Thoracic aorta (tissue), 2 donors: ENCODE measurements around the gene INPP5A. TPM values are rescaled to one million over a fixed set of nuclear protein-coding genes. Genes with fewer than 3 reads are reported as not detected.

ENCODE experiments used
- ATAC-seq: fragments of 150-250 bp; one replicate; pipeline ENCODE4 v1.8.0; 2017; ENCODE audit warnings: low read depth; ENCODE audit not compliant: insufficient number of reproducible peaks, low FRiP score
- DNase-seq: peaks from one replicate; pipeline ENCODE4 v3.0.0-alpha.2; 2020; ENCODE audit warnings: low spot score
- H3K27ac ChIP-seq, 2 donors: fragments of 200-600 bp; sonication (generic); 1 replicate in 1 of 2; 2 replicates in 1 of 2; pipeline ENCODE4 v1.5.1; 2016; ENCODE audit warnings: mild to moderate bottlenecking in 2 of 2, moderate library complexity in 2 of 2
- H3K27me3 ChIP-seq: fragments of 200-600 bp; sonication (generic); replicated peaks from 2 replicates; pipeline ENCODE4 v1.6.0; 2016; ENCODE audit warnings: mild to moderate bottlenecking; ENCODE audit not compliant: insufficient read depth
- H3K36me3 ChIP-seq: fragments of 200-600 bp; sonication (generic); one replicate; pipeline ENCODE4 v1.5.1; 2016
- H3K4me1 ChIP-seq, 2 donors: fragments of 200-600 bp; sonication (generic); 1 replicate in 1 of 2; 2 replicates in 1 of 2; pipeline versions ENCODE4 v1.5.1 to v1.6.0; 2016; ENCODE audit warnings: low read depth in 2 of 2, mild to moderate bottlenecking in 1 of 2; ENCODE audit not compliant: control insufficient read depth in 1 of 2
- H3K4me3 ChIP-seq: fragments of 200-600 bp; sonication (generic); 2 replicates; pipeline ENCODE4 v1.5.1; 2016; ENCODE audit warnings: mild to moderate bottlenecking
- H3K9me3 ChIP-seq: fragments of 200-600 bp; sonication (generic); 2 replicates; pipeline ENCODE4 v1.5.1; 2016
- total RNA-seq, 2 donors: library from RNA; depleted of rRNA; stranded (reverse); fragments of >200 nt; gene quantifications; one replicate each; pipeline versions ENCODE4 v1.1.0 to v1.2.3, GENCODE V29; 2016
- TF ChIP-seq, protein P1 (sequence below): fragments of 200-600 bp; sonication (generic); IDR thresholded peaks from one replicate; pipeline ENCODE4 v1.5.1; 2019; ENCODE audit warnings: antibody characterized with exemption

Gene INPP5A
- total RNA-seq, 2 donors from 2014 or later = 120 to 142 TPM

GRCh38 chr10:132657748-132658147, 120.2 kb downstream of the INPP5A start:
- no peaks in the 10 kb centered on the region for H3K4me1 ChIP-seq
- ATAC-seq (no peak), DNase-seq (no peak)

DNA sequence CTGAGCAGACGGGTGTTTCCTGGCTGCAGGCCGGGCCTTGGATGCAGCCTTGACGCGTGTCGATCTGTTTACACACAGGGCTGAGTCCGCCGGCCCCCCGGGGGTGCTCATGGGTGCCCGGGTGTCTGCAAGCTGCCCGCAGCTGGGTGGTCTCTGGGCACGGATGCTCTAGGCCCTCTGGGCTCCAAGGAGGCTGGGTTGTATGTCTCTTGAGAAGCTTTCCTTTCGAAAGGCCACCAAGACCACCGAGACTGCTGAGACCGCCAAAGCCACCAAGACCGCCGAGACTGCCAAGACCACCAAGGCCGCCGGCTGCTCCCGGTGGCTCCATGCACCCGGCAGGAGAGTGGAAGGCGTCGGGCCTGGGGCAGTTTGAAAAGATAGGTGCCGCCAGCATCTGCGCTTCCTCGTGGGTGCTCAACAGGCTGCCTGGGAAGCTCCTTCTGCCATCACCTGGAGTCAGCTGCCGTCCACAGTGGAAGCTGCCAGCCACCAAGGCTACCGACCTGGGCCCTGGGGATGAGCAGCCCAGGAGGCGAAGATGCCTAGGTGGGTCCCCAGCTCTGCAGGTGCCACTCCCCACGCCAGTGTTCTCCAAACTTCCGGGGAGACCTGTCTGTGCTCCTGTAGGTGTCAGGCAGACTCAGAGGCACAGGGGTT, 121.1 kb downstream of the INPP5A start:
- TF ChIP-seq, protein P1, sequence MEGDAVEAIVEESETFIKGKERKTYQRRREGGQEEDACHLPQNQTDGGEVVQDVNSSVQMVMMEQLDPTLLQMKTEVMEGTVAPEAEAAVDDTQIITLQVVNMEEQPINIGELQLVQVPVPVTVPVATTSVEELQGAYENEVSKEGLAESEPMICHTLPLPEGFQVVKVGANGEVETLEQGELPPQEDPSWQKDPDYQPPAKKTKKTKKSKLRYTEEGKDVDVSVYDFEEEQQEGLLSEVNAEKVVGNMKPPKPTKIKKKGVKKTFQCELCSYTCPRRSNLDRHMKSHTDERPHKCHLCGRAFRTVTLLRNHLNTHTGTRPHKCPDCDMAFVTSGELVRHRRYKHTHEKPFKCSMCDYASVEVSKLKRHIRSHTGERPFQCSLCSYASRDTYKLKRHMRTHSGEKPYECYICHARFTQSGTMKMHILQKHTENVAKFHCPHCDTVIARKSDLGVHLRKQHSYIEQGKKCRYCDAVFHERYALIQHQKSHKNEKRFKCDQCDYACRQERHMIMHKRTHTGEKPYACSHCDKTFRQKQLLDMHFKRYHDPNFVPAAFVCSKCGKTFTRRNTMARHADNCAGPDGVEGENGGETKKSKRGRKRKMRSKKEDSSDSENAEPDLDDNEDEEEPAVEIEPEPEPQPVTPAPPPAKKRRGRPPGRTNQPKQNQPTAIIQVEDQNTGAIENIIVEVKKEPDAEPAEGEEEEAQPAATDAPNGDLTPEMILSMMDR = no peak
- H3K4me3 ChIP-seq = no peak overlapping the region
- no peaks in the 10 kb centered on the region for H3K27me3 ChIP-seq
- ATAC-seq = no peak
- H3K4me1 ChIP-seq = no peaks in the 10 kb centered on the region
- DNase-seq = no peak
- no peaks in the 10 kb centered on the region for H3K9me3 ChIP-seq
- no peak overlapping the region for H3K27ac ChIP-seq
- H3K36me3 ChIP-seq = peaks cover 17% of the 10 kb centered on the region

More at GRCh38 chr10:132657748-132658147, 120.2 kb downstream of the INPP5A start:
- H3K36me3 ChIP-seq = peaks cover 23% of the 10 kb centered on the region
- TF ChIP-seq, protein P1 = no peak
- no peaks in the 10 kb centered on the region for H3K9me3 ChIP-seq
- no peak overlapping the region for H3K4me3 ChIP-seq
- no peak overlapping the region for H3K27ac ChIP-seq
- no peaks in the 10 kb centered on the region for H3K27me3 ChIP-seq

DNA sequence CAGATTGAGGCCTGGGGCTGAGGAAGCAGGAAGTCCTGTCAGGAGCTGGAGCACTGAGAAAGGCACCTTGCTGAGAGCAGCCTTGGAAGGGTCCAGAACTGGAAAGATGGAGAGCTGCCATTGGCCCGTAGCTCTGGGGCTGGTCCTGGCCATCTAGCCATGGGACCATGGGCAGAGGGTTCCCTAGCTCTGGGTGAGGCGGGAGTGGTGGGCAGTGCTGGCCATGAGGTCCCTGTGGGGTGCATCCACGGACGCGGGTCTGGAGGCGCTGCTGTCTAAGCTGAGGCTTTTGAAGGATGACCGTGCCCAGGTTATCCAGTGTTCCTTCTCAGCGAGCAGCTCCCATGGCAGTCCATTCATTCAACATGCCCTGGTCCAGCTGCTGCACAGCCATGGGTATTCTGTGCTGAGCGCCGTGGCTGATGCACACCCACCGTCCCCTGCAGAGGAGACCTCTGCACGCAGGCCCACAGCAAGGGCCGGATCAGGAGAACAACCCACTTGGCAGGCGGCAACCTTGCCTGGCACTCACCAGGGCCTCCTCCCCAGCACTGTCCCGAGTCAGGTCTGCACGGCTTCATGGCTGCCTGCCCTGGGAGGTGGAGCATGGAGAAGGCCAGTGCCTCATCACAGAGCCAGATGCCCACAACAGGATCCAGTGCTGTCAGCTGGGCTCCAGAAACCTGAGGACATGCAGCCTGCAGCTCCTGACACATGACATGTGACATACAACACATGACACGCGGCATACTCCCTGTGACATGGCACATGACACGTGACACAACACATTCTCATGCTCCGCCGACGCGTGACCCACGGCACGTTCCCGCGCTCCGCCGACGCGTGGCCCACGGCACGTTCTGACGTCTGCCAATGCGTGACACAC, 121.9 kb downstream of the INPP5A start:
- Histone ChIP-seq H3K4me1 (no peaks in the 10 kb centered on the region), H3K36me3 (peaks cover 17% of the 10 kb centered on the region), H3K9me3 (no peaks in the 10 kb centered on the region), H3K27me3 (no peaks in the 10 kb centered on the region), H3K4me3 (no peak overlapping the region), H3K27ac (no peak overlapping the region)
- ATAC-seq (no peak), DNase-seq (no peak)
- TF ChIP-seq, protein P1 = no peak

- H3K27me3 ChIP-seq = no peaks in the 10 kb centered on the region
- TF ChIP-seq, protein P1 = no peak
- peaks cover 17% of the 10 kb centered on the region for H3K36me3 ChIP-seq
- H3K27ac ChIP-seq = no peak overlapping the region
- H3K4me3 ChIP-seq = no peak overlapping the region
- ATAC-seq (no peak), DNase-seq (no peak)
- no peaks in the 10 kb centered on the region for H3K4me1 ChIP-seq
- no peaks in the 10 kb centered on the region for H3K9me3 ChIP-seq
Observed at GRCh38 chr10:132660385-132660784, 122.8 kb downstream of the INPP5A start.

DNA sequence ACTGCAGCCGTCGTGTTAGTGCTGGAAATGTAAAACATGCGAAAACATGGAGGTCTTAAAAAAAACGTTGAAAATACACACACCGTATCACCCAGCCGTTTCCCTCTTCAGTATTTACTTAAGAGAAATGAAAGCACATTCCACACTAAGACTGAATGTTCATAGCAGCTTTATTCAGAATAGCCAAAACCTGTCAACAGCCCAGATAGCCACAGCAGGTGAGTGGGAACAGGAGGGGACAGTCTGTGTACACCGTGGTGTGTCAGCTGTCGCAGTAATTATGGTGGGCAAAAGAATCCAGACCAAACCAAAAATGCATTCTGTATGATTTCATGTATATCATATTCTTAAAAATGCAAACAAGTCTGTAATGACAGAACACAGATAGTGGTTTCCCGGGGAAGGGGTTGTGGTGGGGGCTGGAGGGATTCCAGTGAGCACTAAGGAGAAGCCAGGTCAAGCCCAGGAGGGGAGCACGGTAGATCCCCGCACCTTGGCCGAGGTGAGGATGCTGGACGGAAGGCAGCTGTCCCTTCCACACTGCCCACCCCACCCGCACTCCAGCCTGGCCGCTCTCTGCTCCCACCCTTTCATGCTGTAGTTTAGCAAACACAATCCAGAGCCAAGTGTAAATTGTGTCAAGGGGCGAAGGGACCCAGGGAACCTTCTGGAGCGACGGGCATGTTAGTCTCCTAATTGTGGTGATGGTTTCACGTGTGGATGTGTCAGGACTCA, 124.8 kb downstream of the INPP5A start:
- no peak for ATAC-seq
- peaks cover 17% of the 10 kb centered on the region for H3K36me3 ChIP-seq
- TF ChIP-seq, protein P1 = no peak

More for the DNA sequence above, 124.8 kb downstream of the INPP5A start:
- no peaks in the 10 kb centered on the region for H3K9me3 ChIP-seq
- H3K27me3 ChIP-seq = no peaks in the 10 kb centered on the region
- no peaks in the 10 kb centered on the region for H3K4me1 ChIP-seq
- H3K4me3 ChIP-seq = no peak overlapping the region
- no peak overlapping the region for H3K27ac ChIP-seq
- no peak for DNase-seq
